Loucy (cell line): Measurements from ENCODE around the gene PCDHA11.

Experiments
- CTCF ChIP-seq: fragments of 200-600 bp; sonication (generic); conservative IDR thresholded peaks from 2 replicates; pipeline ENCODE4 v1.5.1; 2014; ENCODE audit warnings: mild to moderate bottlenecking, antibody characterized with exemption, low read length
- EZH2phosphoT487 ChIP-seq: fragments of 200-600 bp; IDR thresholded peaks from 2 replicates; pipeline ENCODE4 v1.6.1; 2018; ENCODE audit warnings: antibody characterized with exemption, mild to moderate bottlenecking, moderate library complexity, borderline replicate concordance

DNA sequence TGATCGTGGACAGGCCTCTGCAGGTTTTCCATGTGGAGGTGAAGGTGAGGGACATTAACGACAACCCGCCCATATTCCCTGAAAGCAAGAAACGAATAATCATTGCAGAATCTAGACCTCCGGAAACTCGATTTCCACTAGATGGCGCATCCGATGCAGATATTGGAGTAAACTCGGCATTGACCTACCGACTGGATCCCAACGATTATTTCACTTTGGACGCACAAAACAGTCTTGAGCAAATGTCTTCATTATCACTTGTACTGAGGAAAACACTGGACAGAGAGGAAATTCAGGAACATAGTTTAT is 13.8 kb downstream of the PCDHA11 start:
- TF ChIP-seq CTCF (peak; percentile 37), EZH2phosphoT487 (no peak)
